HG03432 (cell line): ENCODE results near the gene TEAD4.

Experiments used
- ATAC-seq: cut with Tn5 transposase; IDR thresholded peaks from one replicate; pipeline ENCODE4 v1.9.1; 2021; ENCODE audit warnings: mild to moderate bottlenecking, moderate library complexity; ENCODE audit not compliant: unreplicated experiment

Gene TEAD4

DNA sequence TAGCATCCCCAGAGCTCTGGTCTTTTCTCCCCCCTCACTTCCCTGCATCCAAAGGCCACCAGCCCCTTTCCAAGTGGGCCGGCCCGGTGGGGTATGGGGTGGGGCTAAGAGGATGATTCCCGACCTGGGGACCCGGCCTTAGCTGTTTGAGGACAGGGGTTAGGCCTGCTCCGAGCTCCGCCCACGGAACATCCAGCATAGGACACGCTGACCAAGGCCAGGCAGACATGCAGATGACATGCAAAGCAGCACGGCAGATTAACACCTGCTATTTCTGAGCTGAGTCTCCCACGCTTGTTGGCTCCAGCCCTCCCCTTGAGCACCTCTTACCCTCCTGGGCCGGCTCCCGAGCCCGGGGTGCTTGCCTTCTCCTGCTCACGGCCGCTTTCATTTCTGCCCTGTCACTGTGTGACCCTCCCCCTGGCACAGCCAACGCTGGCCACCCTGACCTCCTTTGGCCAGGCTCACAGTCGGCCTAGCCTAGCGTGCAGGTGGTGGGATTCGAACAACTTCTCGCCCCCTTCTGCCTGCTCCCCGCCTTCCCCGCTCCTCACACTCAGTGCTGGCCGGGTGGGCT lies 40.2 kb downstream of the TEAD4 start:
- ATAC-seq, result no peak

DNA sequence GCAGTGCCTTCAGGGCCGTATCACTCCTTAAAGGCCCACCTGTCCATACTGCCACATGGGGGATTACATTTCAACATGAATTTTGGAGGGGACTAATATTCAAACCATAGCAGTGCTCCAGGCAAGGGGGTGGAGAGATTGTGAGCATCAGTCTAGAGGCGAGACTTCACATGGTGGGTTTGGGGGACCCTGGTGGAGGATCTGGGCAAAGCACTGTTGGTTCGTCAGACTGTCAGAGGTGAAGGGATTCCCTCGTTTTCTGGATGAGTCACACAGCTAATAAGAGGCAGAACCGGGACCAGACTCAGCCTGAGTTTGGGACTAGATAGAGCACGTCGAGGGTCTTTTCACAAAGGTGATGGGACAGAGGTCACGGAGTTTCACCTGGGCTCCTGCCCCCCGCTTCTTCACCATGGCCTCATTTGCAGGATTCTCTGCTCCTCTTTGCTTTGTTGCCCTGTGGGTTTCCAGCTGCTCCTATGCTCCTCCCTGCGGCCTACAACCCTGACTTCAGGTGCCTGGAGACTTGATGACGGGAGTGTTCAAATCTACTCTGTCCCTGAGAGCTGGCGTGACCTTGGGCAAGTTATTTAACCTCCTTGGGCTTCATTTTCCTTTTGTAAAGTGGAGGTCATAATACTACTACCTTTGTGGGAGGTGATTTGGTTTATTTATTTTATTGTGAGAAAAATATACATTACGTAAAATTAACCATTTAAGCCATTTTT lies 41.5 kb downstream of the TEAD4 start:
- ATAC-seq, result no peak

DNA sequence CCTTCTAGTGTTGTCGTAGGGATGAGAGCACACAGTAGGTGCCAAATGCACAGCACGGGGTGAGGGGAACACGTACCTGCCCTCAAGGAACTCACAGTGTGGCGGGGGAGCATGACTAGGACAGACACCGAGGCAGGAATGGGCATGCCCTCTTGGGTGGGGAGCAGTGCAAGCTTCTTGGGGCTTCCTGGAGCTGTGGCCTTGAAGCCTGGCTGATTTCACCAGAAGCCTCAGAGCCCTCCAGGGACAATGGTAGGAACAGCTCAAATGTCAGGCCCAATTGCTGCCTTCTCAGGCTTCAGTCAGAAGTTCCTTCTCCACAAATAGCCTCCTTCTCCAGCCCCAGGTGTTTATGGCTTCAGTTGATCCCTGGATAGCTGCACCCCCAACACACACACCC lies 43.4 kb downstream of the TEAD4 start:
- ATAC-seq, result no peak

DNA sequence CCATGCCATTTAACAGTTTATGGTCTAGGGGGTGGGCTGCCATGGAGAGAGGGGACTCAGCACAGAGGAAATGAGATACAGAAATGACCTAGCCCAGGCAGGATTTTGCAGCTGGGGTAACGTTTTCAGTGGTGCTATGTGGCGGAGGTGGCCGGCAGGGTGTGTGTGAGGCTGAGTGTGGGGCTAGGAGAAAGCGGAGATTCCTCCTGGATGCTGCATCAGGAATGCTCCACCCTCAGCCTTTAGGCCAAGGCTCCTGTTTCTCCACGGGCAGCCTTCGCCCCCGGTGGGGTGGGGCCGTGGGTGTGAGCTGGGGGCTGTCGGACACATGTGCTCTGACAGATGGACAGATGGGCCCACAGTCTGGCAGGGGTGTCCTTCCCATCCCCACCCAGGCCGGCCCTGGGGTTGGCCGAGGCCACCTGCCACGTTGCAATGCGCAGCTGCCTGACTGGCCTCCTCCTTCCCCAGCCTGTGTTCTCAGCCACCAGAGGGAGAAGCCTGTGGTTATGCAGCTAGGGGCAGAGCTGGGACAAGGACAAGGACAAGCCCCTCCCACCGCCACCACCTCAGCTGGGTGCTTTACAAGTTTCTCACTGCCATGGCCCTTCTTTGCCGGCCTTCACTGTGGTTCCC lies 44.3 kb downstream of the TEAD4 start:
- ATAC-seq, result no peak

DNA sequence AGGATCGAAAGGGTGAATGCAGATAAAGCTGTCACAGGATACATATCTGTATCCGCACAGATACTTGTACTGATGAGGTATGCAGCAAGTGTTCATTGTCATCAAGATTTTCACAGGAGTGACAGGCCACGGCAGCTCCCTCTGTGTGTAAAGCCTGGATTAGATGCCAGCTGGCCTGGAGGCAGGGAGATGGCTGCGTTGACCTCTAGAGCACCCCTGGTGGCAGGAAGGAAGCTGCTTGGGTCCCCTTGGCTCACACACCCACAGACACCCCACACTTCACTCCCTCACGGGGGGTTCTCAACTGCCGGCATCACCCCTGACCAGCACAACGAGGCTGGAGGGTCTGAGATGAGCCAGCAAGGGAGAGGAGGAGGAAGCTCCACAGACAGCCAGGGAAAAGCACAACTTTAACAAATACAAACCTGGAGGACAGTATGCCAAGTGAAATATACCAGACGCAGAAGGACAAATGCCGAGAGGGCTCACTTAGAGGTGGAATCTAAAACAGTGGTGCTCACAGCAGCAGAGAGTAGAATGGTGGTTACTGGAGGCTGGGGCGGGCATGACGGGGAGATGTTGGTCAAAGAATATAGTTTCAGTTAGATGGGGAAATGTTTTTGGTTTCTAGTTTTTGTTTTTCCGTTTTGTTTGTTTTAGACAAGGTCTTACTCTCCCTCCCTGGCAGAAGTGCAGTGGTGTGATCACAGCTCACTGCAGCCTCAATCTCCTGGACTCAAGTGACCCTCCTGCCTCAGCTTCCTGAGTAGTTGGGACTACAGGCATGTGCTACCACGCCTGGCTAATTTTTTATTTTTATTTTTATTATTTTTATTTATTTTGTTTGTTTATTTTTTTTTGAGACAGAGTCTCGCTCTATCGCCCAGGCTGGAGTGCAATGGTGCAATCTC lies 45.7 kb downstream of the TEAD4 start:
- no peak for ATAC-seq

DNA sequence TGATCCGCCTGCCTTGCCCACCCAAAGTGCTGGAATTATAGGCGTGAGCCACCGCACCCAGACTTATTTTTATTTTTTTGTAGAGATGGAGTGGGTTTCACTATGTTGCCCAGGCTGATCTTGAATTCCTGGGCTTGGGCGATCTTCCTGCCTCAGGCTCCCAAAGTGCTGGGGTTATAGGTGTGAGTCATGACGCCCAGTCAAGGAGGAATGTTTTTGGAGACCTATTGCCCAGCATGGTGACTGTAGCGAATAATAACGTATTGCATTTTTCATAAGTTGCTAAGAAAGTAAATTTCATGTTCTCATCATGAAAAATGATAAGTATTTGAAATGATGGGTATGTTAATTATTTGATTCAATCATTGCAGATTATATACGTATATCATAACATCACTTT lies 46.5 kb downstream of the TEAD4 start:
- no peak for ATAC-seq

DNA sequence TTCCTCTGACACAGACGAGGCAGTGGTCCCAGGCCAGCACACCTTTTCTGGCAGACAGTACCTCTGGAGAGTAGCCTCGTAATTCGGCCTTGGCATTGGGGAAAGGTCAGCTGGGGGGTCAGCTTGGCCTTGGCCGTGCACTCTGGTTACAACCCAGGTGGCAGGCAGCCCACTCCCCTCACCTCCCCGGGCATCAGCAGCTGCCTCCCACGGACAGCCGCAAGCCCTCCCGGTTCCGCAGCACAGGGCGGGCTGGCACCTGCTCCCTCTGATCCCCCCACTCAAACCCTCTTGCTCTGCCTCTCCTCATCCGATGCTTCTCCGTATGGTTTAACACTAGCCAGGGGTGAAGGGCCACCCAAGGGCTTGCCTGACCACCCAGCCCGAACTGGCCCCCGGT lies 50.6 kb downstream of the TEAD4 start:
- no peak for ATAC-seq

DNA sequence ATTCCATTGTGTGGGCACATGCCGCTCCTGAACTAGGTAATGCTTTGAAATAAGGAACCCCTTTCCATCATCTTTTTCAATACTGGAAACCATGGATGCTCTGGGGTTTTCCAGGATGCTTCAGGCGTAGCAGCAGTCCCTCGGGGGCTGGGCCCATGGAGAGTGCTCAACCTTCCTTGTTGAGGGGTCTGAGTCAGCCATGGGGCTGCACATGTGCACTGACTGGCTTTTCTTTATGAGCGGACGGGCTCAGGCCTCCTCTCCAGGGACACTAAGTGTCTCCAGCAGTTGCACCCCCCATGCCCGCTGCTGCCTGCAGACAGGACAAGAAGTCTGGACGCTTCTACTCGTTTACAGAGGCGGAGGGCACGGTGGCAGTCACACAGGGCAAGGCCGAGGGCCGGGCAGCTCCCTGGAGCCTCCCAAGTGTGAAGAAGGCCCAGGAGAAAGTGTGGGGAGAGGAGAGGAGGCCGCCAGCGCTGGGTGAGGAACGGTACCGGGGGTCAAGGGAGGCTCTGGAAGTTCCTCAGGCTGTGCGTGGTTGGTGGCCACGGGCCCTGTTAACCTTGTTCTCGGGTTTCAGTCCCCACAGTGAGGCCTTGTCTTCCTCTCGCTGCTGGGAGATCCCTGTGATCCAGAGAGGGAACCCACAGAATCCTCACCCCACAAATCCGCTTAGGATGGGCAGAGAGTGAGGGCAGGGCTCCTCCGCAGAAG lies 51.2 kb downstream of the TEAD4 start:
- ATAC-seq, result no peak

DNA sequence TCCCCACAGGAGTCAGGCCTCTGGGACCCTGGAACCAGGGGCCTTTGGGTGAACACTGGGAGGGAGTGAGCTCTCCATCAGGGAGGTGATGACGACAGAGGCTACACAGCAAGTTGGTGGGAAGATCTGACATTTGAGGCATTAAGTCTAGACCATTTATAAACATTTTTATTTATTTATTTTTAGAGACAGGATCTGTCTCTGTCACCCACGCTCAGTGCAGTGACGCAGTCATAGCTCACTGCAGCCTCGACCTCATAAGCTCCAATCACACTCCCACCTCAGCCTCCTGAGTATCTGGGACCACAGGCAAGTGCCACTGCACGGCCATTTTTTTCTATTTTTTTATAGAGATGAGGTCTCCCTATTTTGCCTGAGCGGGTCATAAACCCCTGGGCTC lies 53.6 kb downstream of the TEAD4 start:
- no peak for ATAC-seq

DNA sequence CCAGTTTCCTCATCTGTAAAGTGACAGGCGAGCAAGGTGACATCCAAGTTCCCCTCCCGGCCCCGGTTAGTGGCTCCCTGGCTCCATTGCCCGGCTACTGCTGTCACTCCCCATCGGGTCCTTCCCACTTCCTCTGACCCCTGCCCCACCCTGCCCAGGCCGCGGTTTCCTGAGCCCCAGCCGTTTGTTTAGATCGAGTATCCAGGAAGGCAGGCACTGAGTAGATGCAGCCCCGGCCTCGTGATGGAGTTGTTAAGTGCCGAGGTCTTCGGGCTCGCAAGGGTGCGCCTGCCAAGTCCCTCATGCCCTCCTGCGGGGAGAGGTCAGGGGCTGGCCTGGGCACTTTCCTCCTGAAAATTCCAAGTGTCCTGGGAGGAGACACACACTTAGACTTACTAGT lies 55.4 kb downstream of the TEAD4 start:
- no peak for ATAC-seq

DNA sequence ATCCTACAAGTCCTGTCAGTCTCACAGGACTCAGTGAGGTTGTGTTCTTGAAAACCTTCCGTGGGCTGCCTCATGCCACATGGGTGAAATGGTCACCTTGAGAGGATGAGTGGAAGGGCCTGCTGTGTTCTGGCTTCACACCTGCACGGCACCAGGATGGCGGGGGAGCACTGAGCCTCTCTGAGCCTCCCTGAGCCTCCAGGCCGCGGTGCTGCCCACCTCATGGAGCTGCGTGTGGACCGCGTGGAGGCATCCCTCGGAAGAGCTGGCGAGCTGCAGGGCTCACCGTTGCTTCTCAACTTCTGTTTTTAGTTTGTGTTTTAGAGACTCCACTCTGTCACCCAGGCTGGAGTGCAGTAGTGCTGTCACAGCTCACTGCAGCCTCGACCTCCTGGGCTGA lies 56.2 kb downstream of the TEAD4 start:
- no peak for ATAC-seq

DNA sequence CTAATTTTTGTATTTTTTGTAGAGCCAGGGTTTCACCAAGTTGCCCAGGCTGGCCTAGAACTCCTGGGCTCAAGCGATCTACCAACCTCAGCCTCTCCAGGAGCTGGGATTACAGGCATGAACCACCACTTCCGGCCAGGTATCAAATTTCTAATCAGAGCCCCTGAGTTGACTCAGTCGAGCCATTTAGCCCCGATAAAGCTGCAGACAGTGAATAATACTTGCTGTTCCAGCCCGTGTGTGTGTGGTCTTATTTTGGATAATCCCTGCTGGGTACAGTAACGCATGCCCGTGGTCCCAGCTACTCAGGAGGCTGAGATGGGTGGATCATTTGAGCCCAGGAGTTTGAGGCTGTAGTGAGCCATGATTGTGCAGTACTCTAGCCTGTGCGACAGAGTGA lies 57.0 kb downstream of the TEAD4 start:
- no peak for ATAC-seq

DNA sequence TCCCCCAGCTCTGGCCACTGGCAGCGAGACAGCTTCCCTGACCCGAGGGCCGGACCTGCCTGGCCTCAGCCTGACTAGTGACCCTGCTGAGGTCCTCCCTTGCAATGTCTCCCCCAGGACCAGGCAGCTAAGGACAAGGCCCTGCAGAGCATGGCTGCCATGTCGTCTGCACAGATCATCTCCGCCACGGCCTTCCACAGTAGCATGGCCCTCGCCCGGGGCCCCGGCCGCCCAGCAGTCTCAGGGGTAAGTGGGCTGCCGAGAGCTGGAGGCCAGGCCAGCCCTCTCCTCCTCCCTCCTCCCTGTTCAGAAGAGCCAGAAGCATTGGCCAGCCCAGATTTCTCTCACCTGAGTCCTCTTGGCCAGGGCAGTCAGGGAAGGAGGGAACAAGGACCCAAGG lies 58.1 kb downstream of the TEAD4 start:
- ATAC-seq, result no peak

DNA sequence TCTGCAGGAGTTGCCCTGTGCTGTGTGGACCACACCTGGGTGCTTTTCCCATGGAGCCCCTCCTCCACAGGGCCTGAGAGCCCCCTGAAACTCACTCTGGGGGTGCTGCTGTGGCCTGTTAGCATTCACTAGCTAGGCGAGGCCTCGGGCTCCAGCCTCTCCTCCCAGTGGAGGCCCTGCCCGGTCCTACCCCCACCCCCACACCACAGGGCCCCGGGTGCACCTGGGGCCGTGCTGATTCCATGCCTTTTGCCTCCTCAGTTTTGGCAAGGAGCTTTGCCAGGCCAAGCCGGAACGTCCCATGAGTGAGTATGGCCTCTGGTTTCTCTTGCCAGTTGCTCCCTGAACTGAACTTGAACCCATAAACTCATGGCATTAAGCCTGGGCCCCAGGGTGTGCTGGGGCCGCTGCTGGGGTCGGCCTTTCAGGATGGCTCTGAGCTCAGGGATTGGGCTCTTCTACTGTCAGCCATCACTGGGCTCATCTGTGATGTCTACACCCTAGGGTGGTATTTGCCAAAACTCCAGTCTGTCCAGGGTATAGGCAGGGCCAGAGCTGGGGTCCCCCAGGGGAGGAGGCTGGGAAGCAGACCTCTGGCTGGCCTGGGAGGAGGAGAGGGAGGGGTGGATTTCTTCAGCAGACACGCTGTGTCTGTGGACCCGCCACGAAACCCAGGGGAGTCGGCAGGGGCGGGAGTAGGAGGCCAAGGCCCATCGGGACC lies 59.2 kb downstream of the TEAD4 start:
- ATAC-seq, result no peak

DNA sequence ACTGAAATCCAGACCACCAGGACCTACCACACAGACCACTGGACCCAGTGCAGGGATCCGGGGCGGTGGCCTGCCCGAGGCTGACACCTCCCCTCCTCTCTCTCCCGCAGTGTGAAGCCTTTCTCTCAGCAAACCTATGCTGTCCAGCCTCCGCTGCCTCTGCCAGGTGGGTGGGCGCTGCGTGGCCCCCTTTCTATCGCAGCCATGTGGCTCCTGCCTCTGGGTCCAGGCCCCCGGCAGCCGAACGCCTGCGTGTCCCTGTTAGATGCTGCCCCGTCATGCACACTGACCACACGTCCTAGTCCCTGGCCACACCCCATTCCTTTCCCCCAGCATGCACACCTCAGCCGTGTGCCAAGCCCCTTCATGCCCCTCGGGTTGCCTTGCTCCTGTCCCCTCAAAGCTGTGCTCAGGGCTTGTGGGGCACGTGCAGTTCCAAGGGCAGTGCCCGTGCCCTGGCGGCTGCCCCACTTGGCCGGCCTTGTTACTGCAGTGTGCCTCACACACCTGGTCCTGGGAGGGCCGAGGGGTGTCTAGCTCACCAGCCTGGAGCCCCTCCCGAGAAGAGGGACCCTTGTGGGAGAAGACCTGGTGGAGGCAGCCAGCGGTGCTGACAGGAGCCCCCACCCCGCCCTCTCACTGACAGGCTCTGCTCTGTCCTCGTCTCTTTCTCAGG lies 59.9 kb downstream of the TEAD4 start:
- ATAC-seq, result no peak

DNA sequence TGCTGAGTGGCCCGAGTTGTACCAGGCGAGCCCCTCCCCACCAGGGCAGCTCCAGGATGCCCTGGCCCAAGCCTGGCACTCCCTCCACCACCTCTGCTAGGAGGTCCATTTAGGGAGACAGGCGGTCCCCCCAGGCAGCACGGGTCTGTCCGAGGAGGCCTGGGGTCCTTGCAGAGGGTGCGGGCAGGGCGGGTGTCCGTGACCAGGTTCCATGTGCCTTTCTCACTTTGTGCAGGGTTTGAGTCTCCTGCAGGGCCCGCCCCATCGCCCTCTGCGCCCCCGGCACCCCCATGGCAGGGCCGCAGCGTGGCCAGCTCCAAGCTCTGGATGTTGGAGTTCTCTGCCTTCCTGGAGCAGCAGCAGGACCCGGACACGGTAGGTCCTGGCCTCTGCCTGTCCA lies 61.2 kb downstream of the TEAD4 start:
- ATAC-seq, result no peak

DNA sequence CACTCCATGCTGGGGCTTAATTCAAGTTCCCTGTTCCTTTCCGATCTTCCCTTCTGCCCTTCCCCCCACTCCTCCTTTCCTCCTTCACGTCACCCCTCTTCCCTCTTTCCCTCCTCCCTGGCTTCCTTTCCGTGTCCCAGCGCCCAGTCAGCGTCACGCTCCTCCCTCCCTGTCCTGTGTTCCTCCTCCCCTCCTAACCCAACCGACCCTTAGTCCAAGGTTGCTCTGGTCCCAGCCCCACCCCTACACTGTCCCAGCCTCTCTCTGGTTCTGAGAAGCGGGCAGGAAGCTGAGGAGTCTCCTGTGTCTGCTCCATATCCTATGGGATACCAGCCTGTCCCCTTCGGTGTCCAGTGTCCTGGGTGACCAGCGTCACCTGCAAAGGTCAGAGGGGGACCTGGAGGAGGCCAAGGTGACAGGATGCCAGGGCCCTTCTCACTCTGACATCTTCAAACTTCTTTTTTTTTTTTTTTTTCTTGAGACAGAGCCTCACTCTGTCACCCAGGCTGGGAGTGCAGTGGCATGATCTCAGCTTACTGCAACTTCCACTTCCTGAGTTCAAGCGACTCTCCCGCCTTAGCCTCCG lies 61.7 kb downstream of the TEAD4 start:
- ATAC-seq, result no peak

DNA sequence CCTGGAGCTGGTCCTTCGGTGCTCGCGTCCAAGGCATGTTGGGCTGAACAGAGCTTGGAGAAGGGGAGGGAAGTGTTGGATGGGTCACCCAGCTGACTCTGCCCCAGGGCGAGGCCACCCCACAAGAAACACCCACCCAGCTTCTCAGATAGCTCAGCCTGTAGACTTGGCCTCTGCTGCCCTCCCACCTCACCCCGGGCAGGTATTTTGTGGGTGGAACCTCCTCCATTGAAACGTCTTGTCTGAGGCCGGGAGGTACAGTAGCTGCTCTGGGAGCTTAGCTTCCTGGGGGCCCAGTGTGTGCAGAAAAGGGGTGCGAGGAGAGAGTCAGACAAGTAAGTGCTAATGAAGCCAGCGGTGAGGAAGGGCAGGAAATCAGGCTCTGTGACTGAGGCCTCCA lies 63.2 kb downstream of the TEAD4 start:
- no peak for ATAC-seq

DNA sequence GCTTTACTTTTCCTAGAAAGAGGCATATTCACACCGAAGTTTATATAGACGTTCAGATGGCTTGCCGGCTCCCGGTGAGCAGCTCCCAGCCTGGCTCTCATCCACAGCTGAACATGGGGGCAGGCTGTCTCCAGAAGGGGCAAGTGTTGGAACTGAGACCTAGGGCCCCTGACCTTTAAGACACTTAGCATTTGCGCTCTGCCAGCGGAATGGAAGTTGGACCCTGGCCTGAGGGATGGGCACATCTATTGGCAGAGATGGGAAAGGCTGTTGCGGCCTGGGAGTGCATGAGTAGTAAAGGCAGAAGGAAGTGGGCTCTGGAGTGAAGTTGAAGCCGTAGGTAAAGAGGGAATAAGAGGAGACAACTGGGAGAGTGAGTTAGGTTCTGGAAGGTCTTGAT lies 63.8 kb downstream of the TEAD4 start:
- ATAC-seq, result no peak
